HG03342 (cell line): Measurements from ENCODE around the gene RAPGEF1.
A peak's percentile ranks its signal among the peaks of the same experiment; 100 is the strongest.
"Not testable (repeated sequence)": the region's sequence is repeated elsewhere in the genome, so short reads cannot be mapped to it uniquely, and the experiment has no call there.

Experiments used
- ATAC-seq: cut with Tn5 transposase; IDR thresholded peaks from one replicate; pipeline ENCODE4 v1.9.1; 2021; ENCODE audit warnings: mild to moderate bottlenecking, moderate library complexity; ENCODE audit not compliant: unreplicated experiment

Gene RAPGEF1

GRCh38 chr9:131656356-131657036 lies 83.4 kb downstream of the RAPGEF1 start:
- ATAC-seq, result peak; percentile 72

- ATAC-seq, result not testable (repeated sequence)
These were observed 85.5 kb downstream of the RAPGEF1 start for GRCh38 chr9:131654369-131654768.

- ATAC-seq, result no peak
These were observed 88.3 kb downstream of the RAPGEF1 start for GRCh38 chr9:131651599-131651998.

- ATAC-seq, result no peak
These were observed 88.7 kb downstream of the RAPGEF1 start for GRCh38 chr9:131651160-131651559.

GRCh38 chr9:131650254-131650653 lies 89.6 kb downstream of the RAPGEF1 start:
- ATAC-seq, result no peak

- no peak for ATAC-seq
These were observed 90.2 kb downstream of the RAPGEF1 start for GRCh38 chr9:131649646-131650045.

- no peak for ATAC-seq
These were observed 94.6 kb downstream of the RAPGEF1 start for GRCh38 chr9:131645078-131645776.

- no peak for ATAC-seq
These were observed 97.3 kb downstream of the RAPGEF1 start for GRCh38 chr9:131642496-131643083.

- no peak for ATAC-seq
These were observed 98.0 kb downstream of the RAPGEF1 start for GRCh38 chr9:131641618-131642495.

GRCh38 chr9:131640438-131641137 lies 99.3 kb downstream of the RAPGEF1 start:
- ATAC-seq, result no peak

- no peak for ATAC-seq
These were observed 100.0 kb downstream of the RAPGEF1 start for GRCh38 chr9:131639769-131640437.

- no peak for ATAC-seq
These were observed 103.3 kb downstream of the RAPGEF1 start for GRCh38 chr9:131636593-131636992.

GRCh38 chr9:131635892-131636291 lies 104.0 kb downstream of the RAPGEF1 start:
- no peak for ATAC-seq

- no peak for ATAC-seq
These were observed 104.6 kb downstream of the RAPGEF1 start for GRCh38 chr9:131635285-131635684.

GRCh38 chr9:131633491-131634031 lies 106.3 kb downstream of the RAPGEF1 start:
- ATAC-seq, result no peak

- ATAC-seq, result no peak
These were observed 108.6 kb downstream of the RAPGEF1 start for GRCh38 chr9:131631306-131631705.

GRCh38 chr9:131630205-131630831 lies 109.6 kb downstream of the RAPGEF1 start:
- ATAC-seq, result no peak

- no peak for ATAC-seq
These were observed 110.1 kb downstream of the RAPGEF1 start for GRCh38 chr9:131629825-131630204.

- ATAC-seq, result no peak
These were observed 110.7 kb downstream of the RAPGEF1 start for GRCh38 chr9:131629226-131629500.
